Activated T-cell treated with anti-CD3 and anti-CD28 coated beads, Interleukin-2, amount 50 U/mL, for 72 hours (primary cell): Measurements from ENCODE around the gene PKP4. TPM values are rescaled to one million over a fixed set of nuclear protein-coding genes. Genes with fewer than 3 reads are reported as not detected.

Experiments
- ATAC-seq, 2 donors: fragments of 150-1000 bp; cut with Tn5 transposase; replicated peaks in 1 of 2; 2 replicates each; pipeline ENCODE4 v1.10.0; 2021; ENCODE audit warnings: moderate library complexity in 2 of 2, mild to moderate bottlenecking in 1 of 2
- DNase-seq, 2 donors: peaks; one replicate each; pipeline ENCODE4 v3.0.0; 2021 to 2022; ENCODE audit warnings: mixed read lengths in 1 of 2
- H3K27ac Mint-ChIP-seq: one replicate; pipeline ENCODE4 v1.8.0; 2022; ENCODE audit warnings: mild to moderate bottlenecking, moderate library complexity, mixed read lengths
- H3K27me3 Mint-ChIP-seq: one replicate; pipeline ENCODE4 v1.8.0; 2022; ENCODE audit warnings: low read depth, mixed read lengths
- H3K36me3 Mint-ChIP-seq, 2 donors: one replicate each; pipeline ENCODE4 v1.8.0; 2022; ENCODE audit warnings: mixed read lengths in 2 of 2, mild to moderate bottlenecking in 1 of 2; ENCODE audit not compliant: insufficient read depth in 2 of 2
- H3K4me1 Mint-ChIP-seq: one replicate; pipeline ENCODE4 v1.8.0; 2022; ENCODE audit warnings: low read depth, mixed read lengths
- H3K4me3 Mint-ChIP-seq, 2 donors: one replicate each; pipeline ENCODE4 v1.8.0; 2022; ENCODE audit warnings: mild to moderate bottlenecking in 2 of 2, mixed read lengths in 2 of 2, moderate library complexity in 2 of 2
- H3K9me3 Mint-ChIP-seq, 2 donors: one replicate each; pipeline ENCODE4 v1.8.0; 2022; ENCODE audit warnings: mixed read lengths in 2 of 2
- total RNA-seq, 2 donors: library from RNA; stranded (reverse); gene quantifications; one replicate each; pipeline ENCODE4 v1.2.3, GENCODE V29; 2022

PKP4 gene
- total RNA-seq, 2 donors from 2014 or later, result 36.0 to 41.3 TPM

- no peaks in the 10 kb centered on the region for H3K27me3 Mint-ChIP-seq
- peaks cover 41% of the 10 kb centered on the region for H3K4me1 Mint-ChIP-seq
- peak overlapping the region; percentile 74 for H3K27ac Mint-ChIP-seq
- H3K9me3 Mint-ChIP-seq, result no peaks in the 10 kb centered on the region
- H3K36me3 Mint-ChIP-seq, result peaks cover 2 to 4% of the 10 kb centered on the region in 2 donors
- peak; percentile 12 to 15 for DNase-seq
- no peak overlapping the region for H3K4me3 Mint-ChIP-seq
- ATAC-seq, result peak; percentile 22 to 54
These were observed 53.4 kb downstream of the PKP4 start for GRCh38 chr2:158509928-158510797.

- Mint-ChIP-seq H3K27me3 (no peaks in the 10 kb centered on the region), H3K9me3 (no peaks in the 10 kb centered on the region), H3K4me1 (peaks cover 34% of the 10 kb centered on the region), H3K27ac (no peak overlapping the region), H3K4me3 (no peak overlapping the region), H3K36me3 (peaks cover 2 to 4% of the 10 kb centered on the region in 2 donors)
- DNase-seq, result no peak
- ATAC-seq, result no peak
These were observed 54.1 kb downstream of the PKP4 start for GRCh38 chr2:158510887-158511286.

- Mint-ChIP-seq H3K27me3 (no peaks in the 10 kb centered on the region), H3K4me1 (peaks cover 31% of the 10 kb centered on the region)
These were observed 55.0 kb downstream of the PKP4 start for GRCh38 chr2:158511706-158512105.

DNA sequence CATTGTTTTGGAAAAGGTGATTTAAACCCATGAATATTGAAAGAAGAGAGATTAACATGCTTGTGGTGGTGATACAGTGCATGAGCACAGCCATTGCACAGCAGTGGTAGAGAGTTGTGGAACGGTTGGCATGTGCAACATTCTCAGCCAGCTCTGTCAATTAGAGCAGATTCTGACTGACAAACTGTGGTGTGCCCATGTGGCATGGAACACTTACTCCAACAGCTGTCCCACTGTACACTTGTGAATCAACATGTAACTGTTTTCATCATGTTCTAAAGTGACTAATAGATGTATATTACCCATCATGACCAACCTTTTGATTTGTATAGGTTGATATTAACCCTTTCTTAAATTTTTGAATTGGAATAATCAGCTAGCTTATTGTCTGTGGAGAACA lies 55.6 kb downstream of the PKP4 start:
- Mint-ChIP-seq H3K27me3 (no peaks in the 10 kb centered on the region), H3K36me3 (peaks cover 2 to 4% of the 10 kb centered on the region in 2 donors)
- peak in 1 of 2 donors; percentile 31 for ATAC-seq

More at GRCh38 chr2:158511706-158512105, 55.0 kb downstream of the PKP4 start:
- H3K36me3 Mint-ChIP-seq, result peaks cover 2 to 4% of the 10 kb centered on the region in 2 donors
- DNase-seq (no peak), ATAC-seq (no peak)
- no peak overlapping the region for H3K4me3 Mint-ChIP-seq
- no peak overlapping the region for H3K27ac Mint-ChIP-seq
- no peaks in the 10 kb centered on the region for H3K9me3 Mint-ChIP-seq

GRCh38 chr2:158513841-158514240 lies 57.1 kb downstream of the PKP4 start:
- H3K27me3 Mint-ChIP-seq, result no peaks in the 10 kb centered on the region
- no peaks in the 10 kb centered on the region for H3K9me3 Mint-ChIP-seq
- peaks cover 2 to 4% of the 10 kb centered on the region in 2 donors for H3K36me3 Mint-ChIP-seq
- DNase-seq, result no peak
- H3K4me1 Mint-ChIP-seq, result peaks cover 17% of the 10 kb centered on the region
- no peak overlapping the region for H3K4me3 Mint-ChIP-seq
- no peak overlapping the region for H3K27ac Mint-ChIP-seq
- ATAC-seq, result no peak

More for the DNA sequence above, 55.6 kb downstream of the PKP4 start:
- no peak for DNase-seq
- H3K4me1 Mint-ChIP-seq, result peaks cover 25% of the 10 kb centered on the region
- H3K4me3 Mint-ChIP-seq, result no peak overlapping the region
- no peaks in the 10 kb centered on the region for H3K9me3 Mint-ChIP-seq
- H3K27ac Mint-ChIP-seq, result no peak overlapping the region

GRCh38 chr2:158518084-158518483 lies 61.3 kb downstream of the PKP4 start:
- DNase-seq, result no peak
- Mint-ChIP-seq H3K27ac (no peak overlapping the region), H3K4me1 (no peaks in the 10 kb centered on the region), H3K36me3 (peaks cover 2 to 6% of the 10 kb centered on the region in 2 donors), H3K27me3 (no peaks in the 10 kb centered on the region), H3K9me3 (no peaks in the 10 kb centered on the region), H3K4me3 (no peak overlapping the region)
- ATAC-seq, result no peak

GRCh38 chr2:158519481-158519880 lies 62.7 kb downstream of the PKP4 start:
- peaks cover 0 to 4% of the 10 kb centered on the region in 2 donors for H3K36me3 Mint-ChIP-seq
- H3K4me3 Mint-ChIP-seq, result no peak overlapping the region
- no peak for DNase-seq
- no peaks in the 10 kb centered on the region for H3K9me3 Mint-ChIP-seq
- no peaks in the 10 kb centered on the region for H3K27me3 Mint-ChIP-seq
- H3K4me1 Mint-ChIP-seq, result no peaks in the 10 kb centered on the region
- no peak for ATAC-seq
- H3K27ac Mint-ChIP-seq, result no peak overlapping the region

GRCh38 chr2:158529379-158530259 lies 72.9 kb downstream of the PKP4 start:
- DNase-seq, result no peak
- H3K4me3 Mint-ChIP-seq, result no peak overlapping the region
- no peak overlapping the region for H3K27ac Mint-ChIP-seq
- no peaks in the 10 kb centered on the region for H3K4me1 Mint-ChIP-seq
- H3K27me3 Mint-ChIP-seq, result no peaks in the 10 kb centered on the region
- no peak for ATAC-seq
- no peaks in the 10 kb centered on the region for H3K9me3 Mint-ChIP-seq
- no peaks in the 10 kb centered on the region for H3K36me3 Mint-ChIP-seq

DNA sequence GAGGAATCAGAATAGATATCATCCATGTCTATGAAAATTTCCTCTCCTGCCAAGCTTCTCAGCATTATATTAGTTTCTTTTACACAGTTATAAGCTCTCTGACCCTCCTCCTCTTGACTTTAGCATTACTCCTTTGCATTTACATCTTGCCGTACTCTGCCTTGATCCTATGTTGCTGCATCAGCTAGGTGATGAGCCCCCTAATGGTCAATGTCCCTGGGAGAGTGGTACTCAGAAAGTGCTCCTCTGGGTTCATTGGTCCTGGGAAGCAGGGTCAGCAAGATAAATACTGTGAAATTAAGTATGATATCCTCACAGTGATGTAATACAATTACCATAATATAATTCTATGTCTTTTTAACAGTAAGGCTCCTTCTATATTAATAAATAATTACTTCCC lies 74.1 kb downstream of the PKP4 start:
- DNase-seq, result no peak
- no peak overlapping the region for H3K4me3 Mint-ChIP-seq
- H3K4me1 Mint-ChIP-seq, result no peaks in the 10 kb centered on the region
- H3K27ac Mint-ChIP-seq, result no peak overlapping the region
- no peaks in the 10 kb centered on the region for H3K27me3 Mint-ChIP-seq
- no peaks in the 10 kb centered on the region for H3K9me3 Mint-ChIP-seq
- ATAC-seq, result no peak
- H3K36me3 Mint-ChIP-seq, result no peaks in the 10 kb centered on the region

DNA sequence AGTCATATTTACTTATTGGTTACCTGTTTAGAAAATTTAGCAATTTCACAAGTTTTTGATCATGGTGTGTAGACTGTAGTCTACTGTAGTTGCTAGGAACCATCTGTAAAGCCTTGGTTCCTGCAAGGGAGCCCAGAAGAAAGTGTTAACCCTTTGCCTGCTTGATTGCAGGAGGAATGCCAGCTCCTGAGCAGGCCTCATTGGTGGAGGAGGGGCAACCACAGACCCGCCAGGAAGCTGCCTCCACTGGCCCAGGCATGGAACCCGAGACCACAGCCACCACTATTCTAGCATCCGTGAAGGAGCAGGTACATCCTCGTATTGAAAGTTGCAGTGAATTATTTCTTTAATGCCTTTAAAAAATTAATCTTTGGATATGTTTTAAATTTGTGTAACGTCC lies 76.3 kb downstream of the PKP4 start:
- no peaks in the 10 kb centered on the region for H3K9me3 Mint-ChIP-seq
- H3K36me3 Mint-ChIP-seq, result no peaks in the 10 kb centered on the region
- DNase-seq (no peak), ATAC-seq (no peak)
- H3K4me1 Mint-ChIP-seq, result no peaks in the 10 kb centered on the region
- H3K27me3 Mint-ChIP-seq, result no peaks in the 10 kb centered on the region
- H3K4me3 Mint-ChIP-seq, result no peak overlapping the region
- H3K27ac Mint-ChIP-seq, result no peak overlapping the region

DNA sequence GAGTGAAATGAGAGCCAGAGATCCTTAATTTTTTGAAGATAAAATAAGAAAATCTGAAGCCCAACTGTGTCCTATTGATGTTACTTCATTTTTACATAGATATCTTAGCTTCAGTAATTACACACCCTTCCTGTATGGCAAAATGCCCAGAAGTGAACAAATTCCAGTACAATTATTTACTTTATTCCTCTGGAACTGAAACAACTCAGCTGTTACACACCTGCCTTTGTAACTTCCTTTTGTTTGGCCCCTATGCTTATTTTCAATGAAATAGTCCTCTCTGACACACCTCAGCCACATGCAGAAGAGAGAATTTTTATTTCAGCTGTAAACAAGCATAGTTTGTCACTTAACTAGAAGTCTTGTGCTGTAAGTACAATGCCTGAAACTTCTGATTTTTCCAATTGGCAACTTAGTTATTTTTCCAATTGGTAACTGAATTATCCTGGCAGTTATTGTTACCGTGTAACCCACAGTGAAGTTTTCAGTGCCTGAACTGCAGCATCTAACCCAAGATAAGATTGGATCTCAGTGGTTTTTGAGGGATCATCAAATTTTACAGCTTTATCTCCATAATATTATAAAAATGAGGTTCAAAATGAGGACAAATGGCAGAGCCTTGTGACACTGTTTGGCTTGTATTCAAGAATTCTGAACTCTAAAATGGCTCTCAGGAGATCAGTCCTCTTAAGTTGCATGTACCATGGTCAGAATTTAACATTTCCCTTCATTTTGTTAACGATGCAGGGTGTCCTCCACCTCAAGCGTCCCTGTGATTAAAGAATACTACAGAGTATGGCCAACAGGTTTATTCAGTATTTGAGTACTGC lies 82.6 kb downstream of the PKP4 start:
- Mint-ChIP-seq H3K27ac (no peak overlapping the region), H3K4me3 (no peak overlapping the region), H3K27me3 (no peaks in the 10 kb centered on the region), H3K9me3 (no peaks in the 10 kb centered on the region), H3K4me1 (peaks cover 6% of the 10 kb centered on the region), H3K36me3 (peaks cover 0 to 1% of the 10 kb centered on the region in 2 donors)
- ATAC-seq (no peak), DNase-seq (no peak)

GRCh38 chr2:158542577-158542976 lies 85.8 kb downstream of the PKP4 start:
- Mint-ChIP-seq H3K4me3 (no peak overlapping the region), H3K27me3 (no peaks in the 10 kb centered on the region), H3K27ac (no peak overlapping the region), H3K9me3 (no peaks in the 10 kb centered on the region), H3K36me3 (peaks cover 0 to 3% of the 10 kb centered on the region in 2 donors), H3K4me1 (peaks cover 14% of the 10 kb centered on the region)
- DNase-seq (no peak), ATAC-seq (peak; percentile 62)
